Naive thymus-derived CD4-positive, alpha-beta T cell (primary cell): Measurements from ENCODE around the gene CD7. TPM values are rescaled to one million over a fixed set of nuclear protein-coding genes. Genes with fewer than 3 reads are reported as not detected.
A peak's percentile ranks its signal among the peaks of the same experiment; 100 is the strongest.

Source experiments
- ATAC-seq: fragments of 150-1000 bp; cut with Tn5 transposase; 2 replicates; pipeline ENCODE4 v1.10.0; 2021; ENCODE audit warnings: mild to moderate bottlenecking, moderate library complexity
- CTCF ChIA-PET: fragments of 350-600 bp; sonication (Branson Sonifier 250); formaldehyde crosslinking; loops from one replicate; lab custom pipeline; 2021; ENCODE audit warnings: antibody characterized with exemption; lab: Charles Lee
- POLR2A ChIA-PET: fragments of 350-600 bp; sonication (Branson Sonifier 250); formaldehyde crosslinking; loops from one replicate; lab custom pipeline; 2021; ENCODE audit warnings: antibody characterized with exemption, inconsistent platforms; lab: Charles Lee
- DNase-seq, 9 donors: peaks; one replicate each; pipeline versions ENCODE4 v3.0.0 to v3.0.0-alpha.2; 2020 to 2022; ENCODE audit warnings: mixed read lengths in 1 of 9
- H3K27ac ChIP-seq: one replicate; pipeline ENCODE4 v1.7.0; 2013; ENCODE audit warnings: mild to moderate bottlenecking, low read depth, low read length, moderate library complexity
- H3K27me3 ChIP-seq, 2 donors: one replicate each; pipeline ENCODE4 v1.7.0; 2013; ENCODE audit warnings: low read length in 2 of 2, mild to moderate bottlenecking in 2 of 2, moderate library complexity in 2 of 2; ENCODE audit not compliant: control insufficient read depth in 2 of 2, insufficient read depth in 2 of 2
- H3K36me3 ChIP-seq, 3 experiments: 1 replicate in 2 of 3; 2 replicates in 1 of 3; pipeline ENCODE4 v1.7.0; 2013; ENCODE audit warnings: low read length in 3 of 3, mild to moderate bottlenecking in 3 of 3, moderate library complexity in 1 of 3; ENCODE audit not compliant: insufficient read depth in 3 of 3, control insufficient read depth in 2 of 3
- H3K4me1 ChIP-seq, 2 donors: one replicate each; pipeline ENCODE4 v1.7.0; 2013; ENCODE audit warnings: low read length in 2 of 2, mild to moderate bottlenecking in 2 of 2, moderate library complexity in 1 of 2; ENCODE audit not compliant: control insufficient read depth in 2 of 2, insufficient read depth in 2 of 2
- H3K4me3 ChIP-seq: 2 replicates; pipeline ENCODE4 v1.7.0; 2013; ENCODE audit warnings: mild to moderate bottlenecking, low read length
- H3K9me3 ChIP-seq, 3 experiments: 1 replicate in 2 of 3; 2 replicates in 1 of 3; pipeline ENCODE4 v1.7.0; 2013; ENCODE audit warnings: low read length in 3 of 3; ENCODE audit not compliant: control insufficient read depth in 2 of 3
- H3K27ac Mint-ChIP-seq, 9 donors: one replicate each; pipeline ENCODE4 v1.8.0; 2020 to 2022; ENCODE audit warnings: mixed read lengths in 9 of 9, mild to moderate bottlenecking in 8 of 9, moderate library complexity in 5 of 9, inconsistent platforms in 2 of 9
- H3K27me3 Mint-ChIP-seq, 5 donors: one replicate each; pipeline ENCODE4 v1.8.0; 2021 to 2022; ENCODE audit warnings: mixed read lengths in 5 of 5, mild to moderate bottlenecking in 1 of 5
- H3K36me3 Mint-ChIP-seq, 5 donors: one replicate each; pipeline ENCODE4 v1.8.0; 2020 to 2022; ENCODE audit warnings: mixed read lengths in 5 of 5, mild to moderate bottlenecking in 3 of 5, inconsistent platforms in 1 of 5
- H3K4me1 Mint-ChIP-seq, 7 donors: one replicate each; pipeline ENCODE4 v1.8.0; 2020 to 2022; ENCODE audit warnings: mixed read lengths in 7 of 7, mild to moderate bottlenecking in 3 of 7, inconsistent platforms in 1 of 7
- H3K4me3 Mint-ChIP-seq, 10 donors: one replicate each; pipeline ENCODE4 v1.8.0; 2020 to 2022; ENCODE audit warnings: mild to moderate bottlenecking in 10 of 10, mixed read lengths in 10 of 10, moderate library complexity in 6 of 10, inconsistent platforms in 2 of 10
- H3K9me3 Mint-ChIP-seq, 11 donors: one replicate each; pipeline ENCODE4 v1.8.0; 2020 to 2022; ENCODE audit warnings: mixed read lengths in 11 of 11, mild to moderate bottlenecking in 4 of 11, inconsistent platforms in 1 of 11, moderate library complexity in 1 of 11
- intact Hi-C, 2 donors: fragments of 100-400 bp; cut with micrococcal nuclease; formaldehyde crosslinking; loops; one replicate each; pipeline ENCODE4 v1.15.1; 2023
- polyA plus RNA-seq, 2 donors: library from polyadenylated mRNA; unstranded; fragments of 300-500 nt; fragmentation: Illumina TruSeq; gene quantifications; one replicate each; pipeline ENCODE4 v1.2.3, GENCODE V29; 2021
- total RNA-seq, 6 experiments: library from RNA in 5 of 6; stranded (reverse) in 5 of 6; gene quantifications; 1 replicate in 5 of 6; 2 replicates in 1 of 6; pipeline ENCODE4 v1.2.3 and lab custom pipeline; 2021 to 2026

CD7 gene
- total and polyA plus RNA-seq, 7 experiments from 2014 or later: 61.9 to 390 (median 169) TPM

- ATAC-seq: no peak
- Mint-ChIP-seq H3K27ac (no peak overlapping the region), H3K4me1 (peaks cover 6 to 15% (median 12%) of the 10 kb centered on the region in 7 donors), H3K27me3 (peaks cover 0 to 14% (median 0%) of the 10 kb centered on the region in 5 donors), H3K4me3 (no peak overlapping the region), H3K36me3 (no peaks in the 10 kb centered on the region), H3K9me3 (peaks cover 0 to 1% (median 0%) of the 10 kb centered on the region in 11 donors)
- ChIA-PET CTCF (no interaction called here), POLR2A (no interaction called here)
- intact Hi-C loops: no loop called here
- H3K36me3 ChIP-seq: no peaks in the 10 kb centered on the region
- H3K9me3 ChIP-seq: no peaks in the 10 kb centered on the region
- no peaks in the 10 kb centered on the region for H3K4me1 ChIP-seq
- no peak for DNase-seq
- H3K4me3 ChIP-seq: no peak overlapping the region
- H3K27me3 ChIP-seq: no peaks in the 10 kb centered on the region
- H3K27ac ChIP-seq: no peak overlapping the region
Observed at GRCh38 chr17:82342361-82343079, 25.1 kb upstream of the CD7 start.

DNA sequence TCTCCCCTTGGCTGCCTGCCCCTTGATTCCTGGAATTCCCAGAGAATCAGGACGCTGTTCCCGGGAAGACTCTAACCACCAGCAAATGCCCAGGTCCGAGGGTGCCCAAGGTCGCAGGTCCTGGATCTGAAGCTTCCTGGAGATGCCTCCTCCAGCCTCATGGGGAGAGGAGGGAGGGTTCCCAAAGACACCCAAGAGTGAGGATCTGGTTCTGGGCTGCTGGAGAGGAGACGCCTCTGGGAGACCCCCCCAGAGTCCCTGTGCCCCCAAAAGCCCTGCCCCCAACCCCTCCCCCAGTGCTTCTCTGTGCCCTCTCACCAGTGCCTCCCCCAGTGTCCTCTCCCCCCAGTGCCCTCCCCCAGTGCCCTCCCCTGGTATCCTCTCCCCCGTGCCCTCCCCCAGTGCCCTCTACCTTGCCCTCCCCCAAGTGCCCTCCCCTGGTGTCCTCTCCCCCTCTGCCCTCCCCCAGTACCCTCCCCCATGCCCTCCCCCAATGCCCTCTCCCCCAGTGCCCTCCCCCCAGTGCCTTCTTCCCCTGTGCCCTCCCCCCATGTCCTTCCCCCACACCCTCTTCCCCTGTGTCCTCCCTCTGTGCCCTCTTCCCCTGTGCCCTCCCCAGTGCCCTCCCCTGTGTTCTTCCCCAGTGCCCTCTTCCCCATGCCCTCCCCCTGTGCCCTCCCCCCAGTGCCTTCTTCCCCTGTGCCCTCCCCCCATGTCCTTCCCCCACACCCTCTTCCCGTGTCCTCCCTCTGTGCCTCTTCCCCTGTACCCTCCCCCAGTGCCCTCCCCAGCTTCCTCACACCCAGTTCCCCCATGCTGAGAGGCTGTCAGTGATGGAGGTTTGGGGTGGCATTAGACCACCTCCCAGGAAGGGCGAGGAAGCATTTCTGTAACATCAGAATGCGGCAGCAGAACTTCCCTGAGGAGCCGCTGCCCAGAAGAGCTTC is 22.5 kb upstream of the CD7 start:
- peaks cover 10 to 18% (median 14%) of the 10 kb centered on the region in 7 donors for H3K4me1 Mint-ChIP-seq
- no peaks in the 10 kb centered on the region for H3K36me3 Mint-ChIP-seq
- Histone ChIP-seq H3K27ac (no peak overlapping the region), H3K4me1 (peaks cover 0 to 4% of the 10 kb centered on the region in 2 donors), H3K36me3 (no peaks in the 10 kb centered on the region), H3K27me3 (no peaks in the 10 kb centered on the region), H3K9me3 (no peaks in the 10 kb centered on the region), H3K4me3 (no peak overlapping the region)
- H3K4me3 Mint-ChIP-seq: no peak overlapping the region
- ChIA-PET CTCF (no interaction called here), POLR2A (no interaction called here)
- intact Hi-C loops: no loop called here
- ATAC-seq: no peak
- no peak for DNase-seq
- H3K27me3 Mint-ChIP-seq: peaks cover 0 to 10% (median 0%) of the 10 kb centered on the region in 5 donors
- H3K27ac Mint-ChIP-seq: no peak overlapping the region
- H3K9me3 Mint-ChIP-seq: peaks cover 0 to 1% (median 0%) of the 10 kb centered on the region in 11 donors

DNA sequence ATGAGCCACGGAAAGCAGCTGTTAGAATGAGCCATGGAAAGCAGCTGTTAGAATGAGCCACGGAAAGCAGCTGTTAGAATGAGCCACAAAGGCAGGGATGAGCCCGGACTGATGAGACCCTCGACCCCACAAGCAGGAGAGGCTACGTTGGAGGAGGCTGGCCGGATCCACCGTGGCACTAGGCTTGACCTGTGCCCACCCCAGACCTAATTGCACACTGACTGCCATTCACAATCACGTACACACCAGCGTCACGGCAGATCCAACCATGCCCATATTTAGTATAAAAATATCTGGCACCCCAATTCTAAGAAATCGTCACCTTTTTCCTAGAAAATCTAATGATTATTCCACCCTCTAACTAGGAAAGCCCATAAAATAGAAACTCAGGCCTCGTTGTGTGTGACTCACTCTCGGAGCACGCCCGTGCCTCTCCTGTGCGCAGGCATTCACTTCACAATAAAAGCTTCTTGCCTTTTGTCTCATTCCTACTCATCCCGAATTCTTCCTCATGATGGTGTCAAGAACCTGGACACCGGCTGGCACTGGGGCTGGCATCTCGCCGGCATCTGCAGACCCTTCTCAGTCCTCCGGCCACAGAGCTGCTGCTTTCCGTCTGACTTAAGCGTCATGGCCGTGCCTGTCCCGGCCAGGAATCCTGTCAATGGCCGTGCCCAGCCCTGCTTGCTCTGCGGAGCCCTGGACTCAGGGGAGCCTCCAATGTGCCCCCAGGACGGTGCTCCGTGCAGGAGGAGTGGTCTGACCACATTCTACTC is 21.6 kb upstream of the CD7 start:
- Mint-ChIP-seq H3K36me3 (no peaks in the 10 kb centered on the region), H3K9me3 (peaks cover 0 to 1% (median 0%) of the 10 kb centered on the region in 11 donors), H3K27ac (no peak overlapping the region), H3K27me3 (peaks cover 0 to 11% (median 0%) of the 10 kb centered on the region in 5 donors), H3K4me3 (no peak overlapping the region), H3K4me1 (peaks cover 13 to 24% (median 20%) of the 10 kb centered on the region in 7 donors)
- DNase-seq (no peak), ATAC-seq (no peak)
- Histone ChIP-seq H3K4me3 (no peak overlapping the region), H3K36me3 (no peaks in the 10 kb centered on the region), H3K4me1 (peaks cover 6 to 12% of the 10 kb centered on the region in 2 donors), H3K27ac (no peak overlapping the region), H3K9me3 (no peaks in the 10 kb centered on the region), H3K27me3 (no peaks in the 10 kb centered on the region)
- intact Hi-C loops: no loop called here
- ChIA-PET POLR2A (no interaction called here), CTCF (no interaction called here)

DNA sequence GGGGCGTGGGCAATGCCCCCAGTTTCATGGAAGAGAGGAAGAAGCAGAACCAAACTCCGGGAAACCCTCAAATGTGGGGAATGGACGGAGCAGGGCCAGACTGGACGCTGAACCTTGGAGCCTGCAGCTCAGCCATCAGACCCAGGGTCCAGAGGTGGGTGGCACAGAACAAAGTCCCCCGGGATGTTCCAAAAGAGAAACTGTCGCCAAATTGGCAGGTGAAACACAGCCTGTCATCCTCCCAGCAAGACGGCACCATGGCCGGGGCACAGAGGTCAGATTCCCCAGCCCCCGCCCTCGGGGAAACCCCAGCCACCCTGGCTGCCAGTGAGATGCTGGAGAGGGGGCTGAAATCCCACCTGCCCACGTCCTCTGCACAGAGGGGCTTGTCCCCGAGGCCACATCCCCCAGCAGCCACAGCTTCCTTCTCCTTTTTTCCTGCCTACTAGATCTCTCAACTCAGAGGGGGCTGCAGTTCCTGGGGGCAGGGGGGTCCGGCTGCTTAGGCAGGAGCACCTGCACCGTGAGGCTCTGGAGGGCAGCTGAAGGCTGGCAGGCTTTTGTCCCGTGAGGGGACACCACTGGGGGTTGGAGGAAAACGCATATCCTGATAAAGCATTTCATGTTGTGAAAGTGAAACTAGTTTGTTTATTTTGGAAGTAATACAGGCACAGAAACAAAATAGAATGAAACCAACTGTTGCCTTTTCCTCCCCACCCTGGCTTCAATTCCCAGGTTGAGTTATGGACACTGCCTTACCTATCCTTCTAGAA is 17.4 kb upstream of the CD7 start:
- H3K27ac Mint-ChIP-seq: peak overlapping the region; percentile 86 to 99 (median 95)
- H3K9me3 Mint-ChIP-seq: peaks cover 0 to 1% (median 0%) of the 10 kb centered on the region in 11 donors
- H3K4me1 Mint-ChIP-seq: peaks cover 20 to 39% (median 27%) of the 10 kb centered on the region in 7 donors
- H3K36me3 Mint-ChIP-seq: no peaks in the 10 kb centered on the region
- Histone ChIP-seq H3K4me3 (peak overlapping the region; percentile 67), H3K9me3 (no peaks in the 10 kb centered on the region), H3K4me1 (peaks cover 15 to 17% of the 10 kb centered on the region in 2 donors), H3K27ac (peak overlapping the region; percentile 54), H3K27me3 (no peaks in the 10 kb centered on the region), H3K36me3 (no peaks in the 10 kb centered on the region)
- ATAC-seq (peak; percentile 15), DNase-seq (peak in 3 of 9 donors; percentile 29 to 37 (median 32))
- H3K27me3 Mint-ChIP-seq: peaks cover 0 to 11% (median 0%) of the 10 kb centered on the region in 5 donors
- intact Hi-C loops: no loop called here
- H3K4me3 Mint-ChIP-seq: peak overlapping the region; percentile 86 to 99 (median 98)
- POLR2A ChIA-PET: interaction anchor here (0.6 to 3.7 kb wide), 8 partner anchors 10 to 191 kb away, joined by 3 to 27 read pairs (median 4); partner anchors contain the start of gene CD7
- CTCF ChIA-PET: interaction anchor here (1.6 kb wide), 1 partner anchor 33 kb away, joined by 7 read pairs; no protein-coding TSS in a partner anchor

DNA sequence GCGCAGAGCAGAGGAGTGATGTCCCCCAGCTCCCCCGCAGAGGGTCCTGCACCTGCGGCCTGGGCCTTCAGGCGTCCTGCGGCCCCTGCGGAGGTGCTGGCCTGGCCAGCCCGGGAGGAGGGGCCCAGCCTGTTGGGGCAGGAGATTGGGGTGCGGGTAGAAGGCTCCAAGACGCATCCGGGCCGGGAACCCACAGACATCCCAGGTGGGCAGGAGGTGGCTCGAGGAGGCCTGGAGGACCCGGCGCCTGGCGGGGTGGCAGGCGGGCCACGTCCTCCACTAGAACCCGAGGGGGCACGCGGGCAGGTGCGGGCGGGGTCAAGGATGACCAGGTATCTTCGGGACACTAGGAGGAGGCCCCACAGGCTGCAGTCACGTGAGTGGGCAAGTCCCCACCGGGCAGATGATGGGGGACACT is 16.8 kb upstream of the CD7 start:
- Histone ChIP-seq H3K36me3 (no peaks in the 10 kb centered on the region), H3K27ac (no peak overlapping the region), H3K4me1 (peaks cover 15 to 17% of the 10 kb centered on the region in 2 donors), H3K4me3 (peak overlapping the region; percentile 67), H3K27me3 (no peaks in the 10 kb centered on the region), H3K9me3 (no peaks in the 10 kb centered on the region)
- Mint-ChIP-seq H3K36me3 (no peaks in the 10 kb centered on the region), H3K4me3 (peak overlapping the region; percentile 86 to 99 (median 98)), H3K27me3 (peaks cover 0 to 11% (median 0%) of the 10 kb centered on the region in 5 donors), H3K4me1 (peaks cover 20 to 39% (median 27%) of the 10 kb centered on the region in 7 donors), H3K9me3 (peaks cover 0 to 1% (median 0%) of the 10 kb centered on the region in 11 donors), H3K27ac (peak overlapping the region; percentile 43 to 99 (median 94))
- DNase-seq (no peak), ATAC-seq (no peak)
- ChIA-PET POLR2A (interaction anchor here (0.6 to 3.7 kb wide), 7 partner anchors 10 to 190 kb away, joined by 3 to 27 read pairs (median 4); partner anchors contain the start of gene CD7), CTCF (interaction anchor here (1.6 kb wide), 1 partner anchor 33 kb away, joined by 7 read pairs; no protein-coding TSS in a partner anchor)
- intact Hi-C loops: no loop called here
